ENCODE results near the gene WDR48. TPM values are rescaled to one million over a fixed set of nuclear protein-coding genes. Genes with fewer than 3 reads are reported as not detected.

WDR48 gene
- polyA plus RNA-seq, 1 donor (not counting 4 experiments of a cell fraction or from before 2014, with no cell fraction given): 29.7 TPM

DNA sequence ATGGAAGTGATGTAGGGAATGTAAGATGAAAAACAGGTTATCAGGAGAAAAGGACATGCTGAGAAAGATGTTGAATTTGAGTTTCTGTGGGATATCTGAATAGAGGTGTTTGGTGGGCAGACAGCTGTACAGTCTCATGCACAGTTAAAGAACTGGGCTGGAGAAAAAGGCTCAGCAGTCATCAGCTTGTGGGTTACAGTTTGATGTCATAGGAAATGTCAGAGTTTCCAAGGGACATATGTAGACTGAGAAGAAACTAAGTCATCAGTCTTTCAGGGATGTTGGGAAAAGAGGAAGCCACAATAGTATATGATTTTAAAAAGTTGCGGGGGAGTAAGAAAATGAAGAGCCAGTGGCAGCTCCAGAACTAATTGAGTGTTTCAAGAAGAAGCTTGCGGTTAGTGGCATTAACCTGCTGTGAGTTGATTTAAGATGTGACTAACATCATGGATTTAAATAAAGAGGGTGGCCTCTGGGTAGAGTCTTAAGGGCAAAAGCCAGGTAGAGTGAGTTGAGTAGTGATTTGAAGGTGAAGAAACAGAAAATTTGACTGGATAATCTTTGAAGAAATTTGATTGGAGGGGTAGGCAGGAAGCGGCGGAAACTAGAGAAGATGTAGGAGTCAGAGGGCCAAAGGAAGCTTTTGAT is 31.0 kb downstream of the WDR48 start:
- Histone ChIP-seq H3K9ac (ENCODE audit: control insufficient read depth, extremely low read depth, insufficient read depth, low read length) (no peak overlapping the region), H3K4me1 (ENCODE audit: control insufficient read depth, extremely low read depth, insufficient read depth, low read length) (no peaks in the 10 kb centered on the region), H3K4me2 (ENCODE audit: control insufficient read depth, extremely low read depth, insufficient read depth, low read depth, low read length) (no peak overlapping the region), H3K27ac (ENCODE audit: control insufficient read depth, insufficient read depth, low read length) (no peak overlapping the region), H3K27me3 (ENCODE audit: control insufficient read depth, extremely low read depth, insufficient read depth, low read length) (no peaks in the 10 kb centered on the region), H2AFZ (ENCODE audit: control insufficient read depth, low read length) (no peak overlapping the region), H4K20me1 (ENCODE audit: control insufficient read depth, extremely low read depth, insufficient read depth, low read length) (no peaks in the 10 kb centered on the region), H3K9me3 (ENCODE audit: control insufficient read depth, low read depth, low read length) (no peaks in the 10 kb centered on the region), H3K9me1 (ENCODE audit: control insufficient read depth, extremely low read depth, insufficient read depth, low read length) (no peaks in the 10 kb centered on the region), H3K36me3 (ENCODE audit: control insufficient read depth in 2 of 2, extremely low read depth in 1 of 2, insufficient read depth in 2 of 2, low read length in 2 of 2) (peaks cover 3 to 13% of the 10 kb centered on the region in 2 experiments), H3K79me2 (ENCODE audit: control insufficient read depth, insufficient read depth, low read length) (no peaks in the 10 kb centered on the region), H3K4me3 (ENCODE audit: control insufficient read depth in 2 of 3, extremely low read depth in 1 of 3, insufficient read depth in 2 of 3, low read depth in 1 of 3, low read length in 3 of 3) (no peak overlapping the region)
- FAIRE-seq (no peak), DNase-seq (ENCODE audit: low read depth, low spot score) (no peak)
- dilution Hi-C loops (cut with MboI; ENCODE audit: extremely low pct_ligation_motif_present, low sequenced_read_pairs): no loop called here
- no peak for TF ChIP-seq EZH2 (IDR thresholded peaks at IDR 0.05; ENCODE audit: low read length)

DNA sequence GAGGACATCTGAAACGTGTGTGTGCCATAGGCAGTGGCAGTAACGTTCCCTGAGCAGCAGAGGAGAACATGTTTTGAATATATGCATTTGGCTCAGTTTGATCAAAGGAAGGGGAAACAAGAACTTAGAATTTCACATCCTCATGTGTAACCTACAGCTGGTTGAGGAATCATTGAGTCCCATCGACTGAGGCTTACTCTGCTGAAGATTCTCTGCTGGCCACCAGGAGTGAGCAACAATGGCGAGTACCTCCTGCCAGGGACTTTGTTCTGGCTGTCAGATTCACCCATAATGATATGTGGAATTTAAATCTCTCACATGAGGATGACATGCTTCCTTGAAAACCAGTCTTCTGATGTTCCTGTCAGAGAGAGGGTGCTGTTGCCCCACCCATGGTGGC is 34.3 kb downstream of the WDR48 start:
- FAIRE-seq (no peak), DNase-seq (ENCODE audit: low read depth, low spot score) (no peak)
- Histone ChIP-seq H3K4me1 (ENCODE audit: control insufficient read depth, extremely low read depth, insufficient read depth, low read length) (peaks cover 3% of the 10 kb centered on the region), H3K9ac (ENCODE audit: control insufficient read depth, extremely low read depth, insufficient read depth, low read length) (no peak overlapping the region), H3K4me2 (ENCODE audit: control insufficient read depth, extremely low read depth, insufficient read depth, low read depth, low read length) (no peak overlapping the region), H3K79me2 (ENCODE audit: control insufficient read depth, insufficient read depth, low read length) (no peaks in the 10 kb centered on the region), H3K36me3 (ENCODE audit: control insufficient read depth in 2 of 2, extremely low read depth in 1 of 2, insufficient read depth in 2 of 2, low read length in 2 of 2) (peaks cover 7 to 13% of the 10 kb centered on the region in 2 experiments), H3K27ac (ENCODE audit: control insufficient read depth, insufficient read depth, low read length) (no peak overlapping the region), H3K9me1 (ENCODE audit: control insufficient read depth, extremely low read depth, insufficient read depth, low read length) (no peaks in the 10 kb centered on the region), H2AFZ (ENCODE audit: control insufficient read depth, low read length) (no peak overlapping the region), H3K4me3 (ENCODE audit: control insufficient read depth in 2 of 3, extremely low read depth in 1 of 3, insufficient read depth in 2 of 3, low read depth in 1 of 3, low read length in 3 of 3) (no peak overlapping the region), H3K27me3 (ENCODE audit: control insufficient read depth, extremely low read depth, insufficient read depth, low read length) (no peaks in the 10 kb centered on the region), H4K20me1 (ENCODE audit: control insufficient read depth, extremely low read depth, insufficient read depth, low read length) (no peaks in the 10 kb centered on the region), H3K9me3 (ENCODE audit: control insufficient read depth, low read depth, low read length) (no peaks in the 10 kb centered on the region)
- dilution Hi-C loops (cut with MboI; ENCODE audit: extremely low pct_ligation_motif_present, low sequenced_read_pairs): no loop called here
- TF ChIP-seq EZH2 (IDR thresholded peaks at IDR 0.05; ENCODE audit: low read length): no peak
- TF ChIP-seq, protein P1, sequence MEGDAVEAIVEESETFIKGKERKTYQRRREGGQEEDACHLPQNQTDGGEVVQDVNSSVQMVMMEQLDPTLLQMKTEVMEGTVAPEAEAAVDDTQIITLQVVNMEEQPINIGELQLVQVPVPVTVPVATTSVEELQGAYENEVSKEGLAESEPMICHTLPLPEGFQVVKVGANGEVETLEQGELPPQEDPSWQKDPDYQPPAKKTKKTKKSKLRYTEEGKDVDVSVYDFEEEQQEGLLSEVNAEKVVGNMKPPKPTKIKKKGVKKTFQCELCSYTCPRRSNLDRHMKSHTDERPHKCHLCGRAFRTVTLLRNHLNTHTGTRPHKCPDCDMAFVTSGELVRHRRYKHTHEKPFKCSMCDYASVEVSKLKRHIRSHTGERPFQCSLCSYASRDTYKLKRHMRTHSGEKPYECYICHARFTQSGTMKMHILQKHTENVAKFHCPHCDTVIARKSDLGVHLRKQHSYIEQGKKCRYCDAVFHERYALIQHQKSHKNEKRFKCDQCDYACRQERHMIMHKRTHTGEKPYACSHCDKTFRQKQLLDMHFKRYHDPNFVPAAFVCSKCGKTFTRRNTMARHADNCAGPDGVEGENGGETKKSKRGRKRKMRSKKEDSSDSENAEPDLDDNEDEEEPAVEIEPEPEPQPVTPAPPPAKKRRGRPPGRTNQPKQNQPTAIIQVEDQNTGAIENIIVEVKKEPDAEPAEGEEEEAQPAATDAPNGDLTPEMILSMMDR (optimal IDR thresholded peaks at IDR 0.05 in 1 of 3, IDR thresholded peaks at IDR 0.05 in 1 of 3, conservative IDR thresholded peaks at IDR 0.05 in 1 of 3; ENCODE audit: extremely low read depth in 1 of 3, insufficient read depth in 2 of 3, low read length in 3 of 3): no peak

DNA sequence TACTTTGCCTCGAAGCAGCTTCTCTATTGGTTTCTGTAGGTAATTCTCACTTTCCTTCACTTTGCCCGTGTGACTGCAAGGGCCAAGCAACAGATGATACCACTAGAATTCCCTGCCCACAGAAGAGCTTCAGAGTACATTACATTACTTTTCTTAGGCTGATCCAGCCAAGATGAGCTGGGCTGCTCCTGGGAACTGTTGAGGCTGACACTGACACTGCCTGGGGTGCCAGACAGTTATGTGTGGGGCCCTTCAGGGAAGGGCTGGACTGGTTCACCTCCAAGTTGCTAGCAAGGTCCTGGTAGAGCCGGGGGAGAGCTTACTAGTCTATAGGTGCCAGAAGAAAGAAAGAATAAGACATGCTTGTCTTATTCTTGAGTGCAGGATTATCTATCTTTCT is 36.6 kb downstream of the WDR48 start:
- Histone ChIP-seq H4K20me1 (ENCODE audit: control insufficient read depth, extremely low read depth, insufficient read depth, low read length) (no peaks in the 10 kb centered on the region), H3K4me1 (ENCODE audit: control insufficient read depth, extremely low read depth, insufficient read depth, low read length) (peaks cover 3% of the 10 kb centered on the region), H3K27me3 (ENCODE audit: control insufficient read depth, extremely low read depth, insufficient read depth, low read length) (no peaks in the 10 kb centered on the region), H3K36me3 (ENCODE audit: control insufficient read depth in 2 of 2, extremely low read depth in 1 of 2, insufficient read depth in 2 of 2, low read length in 2 of 2) (peaks cover 9 to 13% of the 10 kb centered on the region in 2 experiments), H3K79me2 (ENCODE audit: control insufficient read depth, insufficient read depth, low read length) (no peaks in the 10 kb centered on the region), H2AFZ (ENCODE audit: control insufficient read depth, low read length) (no peak overlapping the region), H3K9ac (ENCODE audit: control insufficient read depth, extremely low read depth, insufficient read depth, low read length) (no peak overlapping the region), H3K9me1 (ENCODE audit: control insufficient read depth, extremely low read depth, insufficient read depth, low read length) (no peaks in the 10 kb centered on the region), H3K4me2 (ENCODE audit: control insufficient read depth, extremely low read depth, insufficient read depth, low read depth, low read length) (no peak overlapping the region), H3K27ac (ENCODE audit: control insufficient read depth, insufficient read depth, low read length) (no peak overlapping the region), H3K4me3 (ENCODE audit: control insufficient read depth in 2 of 3, extremely low read depth in 1 of 3, insufficient read depth in 2 of 3, low read depth in 1 of 3, low read length in 3 of 3) (no peak overlapping the region), H3K9me3 (ENCODE audit: control insufficient read depth, low read depth, low read length) (no peaks in the 10 kb centered on the region)
- no peak for DNase-seq (ENCODE audit: low read depth, low spot score)
- no peak for FAIRE-seq
- TF ChIP-seq EZH2 (IDR thresholded peaks at IDR 0.05; ENCODE audit: low read length): no peak
- TF ChIP-seq, protein P1 (optimal IDR thresholded peaks at IDR 0.05 in 1 of 3, IDR thresholded peaks at IDR 0.05 in 1 of 3, conservative IDR thresholded peaks at IDR 0.05 in 1 of 3; ENCODE audit: extremely low read depth in 1 of 3, insufficient read depth in 2 of 3, low read length in 3 of 3): no peak
- dilution Hi-C loops (cut with MboI; ENCODE audit: extremely low pct_ligation_motif_present, low sequenced_read_pairs): no loop called here
